HCT116 (cell line): Measurements from ENCODE around the gene AACS.

Experiments
- ATF3 ChIP-seq: IDR thresholded peaks from 2 replicates; pipeline ENCODE4 v1.6.1; 2012
- CEBPB ChIP-seq: IDR thresholded peaks from 2 replicates; pipeline ENCODE4 v1.6.1; 2012; ENCODE audit warnings: low read depth
- CTCF ChIP-seq, 3 experiments: fragments of 200-600 bp in 1 of 3; sonication (generic) in 1 of 3; IDR thresholded peaks in 2 of 3; conservative IDR thresholded peaks in 1 of 3; 2 replicates each; pipeline ENCODE4 v1.5.1; 2012 to 2017; ENCODE audit warnings: low read depth in 2 of 3, low read length in 2 of 3, antibody characterized with exemption in 1 of 3, borderline replicate concordance in 1 of 3, control low read depth in 1 of 3, mild to moderate bottlenecking in 1 of 3, mixed read lengths in 1 of 3, mixed run types in 1 of 3, moderate library complexity in 1 of 3; ENCODE audit not compliant: insufficient read depth in 1 of 3
- EZH2phosphoT487 ChIP-seq: fragments of 200-600 bp; IDR thresholded peaks from 2 replicates; pipeline ENCODE4 v1.6.1; 2018; ENCODE audit warnings: antibody characterized with exemption, borderline replicate concordance
- POLR2A ChIP-seq: IDR thresholded peaks from 2 replicates; pipeline ENCODE4 v1.7.0; 2011; ENCODE audit warnings: borderline replicate concordance; ENCODE audit not compliant: insufficient read depth, insufficient read length; ENCODE audit errors: extremely low read depth
- POLR2AphosphoS5 ChIP-seq: IDR thresholded peaks from 2 replicates; pipeline ENCODE4 v1.6.1; 2011; ENCODE audit warnings: mild to moderate bottlenecking, low read depth, low read length, moderate library complexity
- RAD21 ChIP-seq: IDR thresholded peaks from 2 replicates; pipeline ENCODE4 v1.6.1; 2012; ENCODE audit warnings: low read depth, mild to moderate bottlenecking
- SP1 ChIP-seq: IDR thresholded peaks from 2 replicates; pipeline ENCODE4 v1.6.1; 2012; ENCODE audit warnings: low read depth
- SRF ChIP-seq: IDR thresholded peaks from 2 replicates; pipeline ENCODE4 v1.6.1; 2012; ENCODE audit warnings: low read depth
- TCF7L2 ChIP-seq: IDR thresholded peaks from 2 replicates; pipeline ENCODE4 v1.7.0; 2011; ENCODE audit warnings: borderline replicate concordance, inconsistent platforms; ENCODE audit not compliant: insufficient read depth, insufficient read length; ENCODE audit errors: extremely low read depth
- ZFX ChIP-seq: fragments of 450-650 bp; IDR thresholded peaks from 2 replicates; pipeline ENCODE4 v1.6.1; 2017

DNA sequence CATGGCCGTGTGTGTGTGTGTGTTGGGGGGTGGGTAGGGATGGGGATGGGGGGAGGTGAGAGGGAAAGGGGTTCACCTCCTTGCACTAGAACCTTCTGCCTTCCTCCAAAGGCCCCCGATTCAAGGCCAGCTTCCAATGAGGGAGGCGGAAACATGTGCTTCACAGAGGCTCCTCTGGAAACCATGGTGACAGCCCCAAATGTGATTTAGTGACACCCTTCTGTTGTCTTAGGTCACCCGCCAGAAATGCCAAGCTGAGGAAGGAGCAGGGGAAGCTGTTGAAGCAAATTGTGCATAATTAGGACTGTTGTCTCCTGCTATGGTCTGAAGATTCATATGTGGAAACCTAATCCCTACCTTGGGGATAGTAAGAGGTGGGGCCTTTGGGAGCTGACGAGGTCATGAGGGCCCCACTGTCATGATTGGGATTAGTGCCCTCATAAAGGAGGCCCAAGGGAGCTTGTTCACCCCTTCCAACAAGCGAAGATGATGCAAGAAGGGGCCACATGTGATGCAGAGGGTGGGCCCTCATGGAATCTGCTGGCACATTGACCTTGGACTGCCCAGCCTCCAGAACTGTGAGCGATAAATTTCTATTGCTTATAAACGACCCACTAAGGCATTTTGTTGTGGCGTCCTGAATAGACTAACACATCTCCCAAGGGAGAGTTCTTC, 95.2 kb downstream of the AACS start:
- TF ChIP-seq POLR2AphosphoS5 (no peak), CTCF (IDR thresholded peaks at IDR 0.05 in 2 of 3, conservative IDR thresholded peaks at IDR 0.05 in 1 of 3; ENCODE audit: borderline replicate concordance in 1 of 3, insufficient read depth in 1 of 3, low read depth in 2 of 3, low read length in 2 of 3) (no peak), RAD21 (no peak), SP1 (no peak), POLR2A (no peak), TCF7L2 (no peak), ZFX (no peak), CEBPB (no peak), EZH2phosphoT487 (no peak), SRF (no peak), ATF3 (no peak)
